ENCODE results near the gene BRMS1.

The BRMS1 gene

GRCh38 chr11:66338276-66339161, 6.4 kb downstream of the BRMS1 start:
- Histone ChIP-seq H3K27ac (ENCODE audit: low read depth, low read length) (no peak overlapping the region), H2BK12ac (ENCODE audit: low read length) (no peak overlapping the region), H2BK5ac (ENCODE audit: low read depth, low read length, poor library complexity) (no peak overlapping the region), H3K4me1 (ENCODE audit: control insufficient read depth in 1 of 2, insufficient read depth in 2 of 2, low read length in 2 of 2) (peaks cover 13 to 15% of the 10 kb centered on the region in 2 experiments), H2AK5ac (ENCODE audit: low read length) (no peak overlapping the region), H3K79me2 (ENCODE audit: control insufficient read depth, insufficient read depth, low read length, poor library complexity) (peaks cover 4% of the 10 kb centered on the region), H3K4ac (ENCODE audit: low read depth, low read length) (no peak overlapping the region), H2AFZ (ENCODE audit: insufficient read depth, low read length, poor library complexity) (no peak overlapping the region), H3K9ac (ENCODE audit: low read length) (no peak overlapping the region), H3K79me1 (ENCODE audit: low read length) (peaks cover 7% of the 10 kb centered on the region), H3K18ac (ENCODE audit: low read length) (no peak overlapping the region), H3K14ac (ENCODE audit: low read length) (no peak overlapping the region), H4K8ac (ENCODE audit: low read depth, low read length) (no peak overlapping the region), H3K27me3 (ENCODE audit: insufficient read depth, low read length) (no peaks in the 10 kb centered on the region), H3K4me3 (ENCODE audit: low read depth, low read length) (no peak overlapping the region), H2BK120ac (ENCODE audit: insufficient read depth, low read length, poor library complexity) (no peak overlapping the region), H4K91ac (ENCODE audit: low read depth, low read length) (no peak overlapping the region), H3K23ac (ENCODE audit: low read length) (no peak overlapping the region), H3K4me2 (ENCODE audit: low read length) (no peak overlapping the region), H3K36me3 (ENCODE audit: control insufficient read depth in 1 of 2, insufficient read depth in 2 of 2, low read length in 2 of 2) (peaks cover 48 to 49% of the 10 kb centered on the region in 2 experiments), H3K9me3 (ENCODE audit: insufficient read depth, low read depth, low read length) (peaks cover 4% of the 10 kb centered on the region), H4K12ac (ENCODE audit: low read depth, low read length) (no peak overlapping the region)
- DNase-seq: no peak
- WGBS (ENCODE audit: extremely low coverage, insufficient coverage, insufficient read length): no CpG with 5 or more reads among the region's 17 CpGs

- peaks cover 13 to 15% of the 10 kb centered on the region in 2 experiments for H3K4me1 ChIP-seq (ENCODE audit: control insufficient read depth in 1 of 2, insufficient read depth in 2 of 2, low read length in 2 of 2)
- no peak overlapping the region for H3K18ac ChIP-seq (ENCODE audit: low read length)
- no peak overlapping the region for H2BK12ac ChIP-seq (ENCODE audit: low read length)
- H2BK5ac ChIP-seq (ENCODE audit: low read depth, low read length, poor library complexity): no peak overlapping the region
- no peak overlapping the region for H3K27ac ChIP-seq (ENCODE audit: low read depth, low read length)
- H3K9me3 ChIP-seq (ENCODE audit: insufficient read depth, low read depth, low read length): peaks cover 4% of the 10 kb centered on the region
- no peak overlapping the region for H2AK5ac ChIP-seq (ENCODE audit: low read length)
- no peak overlapping the region for H3K4ac ChIP-seq (ENCODE audit: low read depth, low read length)
- H3K4me2 ChIP-seq (ENCODE audit: low read length): no peak overlapping the region
- H3K23ac ChIP-seq (ENCODE audit: low read length): no peak overlapping the region
- H3K27me3 ChIP-seq (ENCODE audit: insufficient read depth, low read length): no peaks in the 10 kb centered on the region
- no CpG with 5 or more reads among the region's 18 CpGs for WGBS (ENCODE audit: extremely low coverage, insufficient coverage, insufficient read length)
- H4K91ac ChIP-seq (ENCODE audit: low read depth, low read length): no peak overlapping the region
- no peak overlapping the region for H3K14ac ChIP-seq (ENCODE audit: low read length)
- no peak overlapping the region for H2BK120ac ChIP-seq (ENCODE audit: insufficient read depth, low read length, poor library complexity)
- H4K8ac ChIP-seq (ENCODE audit: low read depth, low read length): no peak overlapping the region
- no peak overlapping the region for H2AFZ ChIP-seq (ENCODE audit: insufficient read depth, low read length, poor library complexity)
- H3K36me3 ChIP-seq (ENCODE audit: control insufficient read depth in 1 of 2, insufficient read depth in 2 of 2, low read length in 2 of 2): peaks cover 49 to 56% of the 10 kb centered on the region in 2 experiments
- peaks cover 4% of the 10 kb centered on the region for H3K79me2 ChIP-seq (ENCODE audit: control insufficient read depth, insufficient read depth, low read length, poor library complexity)
- DNase-seq: no peak
- no peak overlapping the region for H4K12ac ChIP-seq (ENCODE audit: low read depth, low read length)
- H3K9ac ChIP-seq (ENCODE audit: low read length): no peak overlapping the region
- H3K79me1 ChIP-seq (ENCODE audit: low read length): peaks cover 7% of the 10 kb centered on the region
- H3K4me3 ChIP-seq (ENCODE audit: low read depth, low read length): no peak overlapping the region
Observed at GRCh38 chr11:66337103-66337899, 7.6 kb downstream of the BRMS1 start.

GRCh38 chr11:66336234-66337102, 8.4 kb downstream of the BRMS1 start, which contains the start of gene RIN1:
TSS of gene RIN1 (minus strand) at chr11:66336434. CDS start at chr11:66336402, 32 bp downstream.
- DNase-seq: peak; percentile 44 to 67
- peaks cover 41 to 50% of the 10 kb centered on the region in 2 experiments for H3K36me3 ChIP-seq (ENCODE audit: control insufficient read depth in 1 of 2, insufficient read depth in 2 of 2, low read length in 2 of 2)
- peak within 1 kb of the TSS; percentile 84 for H3K4me2 ChIP-seq (ENCODE audit: low read length)
- H3K9me3 ChIP-seq (ENCODE audit: insufficient read depth, low read depth, low read length): no peaks in the 10 kb centered on the region
- H3K9ac ChIP-seq (ENCODE audit: low read length): no peak within 1 kb of the TSS
- H3K79me1 ChIP-seq (ENCODE audit: low read length): peaks cover 7% of the 10 kb centered on the region
- peak within 1 kb of the TSS; percentile 71 for H4K91ac ChIP-seq (ENCODE audit: low read depth, low read length)
- H3K4me1 ChIP-seq (ENCODE audit: control insufficient read depth in 1 of 2, insufficient read depth in 2 of 2, low read length in 2 of 2): peaks cover 13 to 15% of the 10 kb centered on the region in 2 experiments
- peak within 1 kb of the TSS; percentile 61 for H4K8ac ChIP-seq (ENCODE audit: low read depth, low read length)
- H2BK120ac ChIP-seq (ENCODE audit: insufficient read depth, low read length, poor library complexity): peak within 1 kb of the TSS; percentile 49
- H2BK5ac ChIP-seq (ENCODE audit: low read depth, low read length, poor library complexity): peak within 1 kb of the TSS; percentile 55
- H3K4ac ChIP-seq (ENCODE audit: low read depth, low read length): peak within 1 kb of the TSS; percentile 30
- H3K14ac ChIP-seq (ENCODE audit: low read length): peak within 1 kb of the TSS; percentile 92
- whole genome bisulfite sequencing (ENCODE audit: extremely low coverage, insufficient coverage, insufficient read length): no CpG with 5 or more reads among the region's 22 CpGs
- H3K23ac ChIP-seq (ENCODE audit: low read length): no peak within 1 kb of the TSS
- peak within 1 kb of the TSS; percentile 20 for H2AFZ ChIP-seq (ENCODE audit: insufficient read depth, low read length, poor library complexity)
- H3K18ac ChIP-seq (ENCODE audit: low read length): peak within 1 kb of the TSS; percentile 83
- H4K12ac ChIP-seq (ENCODE audit: low read depth, low read length): peak within 1 kb of the TSS; percentile 39
- peak within 1 kb of the TSS; percentile 52 for H3K27ac ChIP-seq (ENCODE audit: low read depth, low read length)
- H3K27me3 ChIP-seq (ENCODE audit: insufficient read depth, low read length): no peaks in the 10 kb centered on the region
- peak within 1 kb of the TSS; percentile 58 for H2BK12ac ChIP-seq (ENCODE audit: low read length)
- H3K79me2 ChIP-seq (ENCODE audit: control insufficient read depth, insufficient read depth, low read length, poor library complexity): peaks cover 4% of the 10 kb centered on the region
- H3K4me3 ChIP-seq (ENCODE audit: low read depth, low read length): peak within 1 kb of the TSS; percentile 60
- peak within 1 kb of the TSS; percentile 60 for H2AK5ac ChIP-seq (ENCODE audit: low read length)

Measured in trophoblast cell (in vitro differentiated cells and primary cell).